Astrocyte (in vitro differentiated cells and primary cell): ENCODE results near the gene VWA1. TPM values are rescaled to one million over a fixed set of nuclear protein-coding genes. Genes with fewer than 3 reads are reported as not detected.
"Not testable (repeated sequence)": the region's sequence is repeated elsewhere in the genome, so short reads cannot be mapped to it uniquely, and the experiment has no call there.

Experiments used
- DNase-seq: peaks from one replicate; pipeline ENCODE4 v3.0.0-alpha.2; 2010; ENCODE audit warnings: low read depth
- FAIRE-seq: peaks from 2 replicates; lab custom pipeline; 2011; peaks lifted over from hg19 to GRCh38; lab: Jason Lieb, UNC
- H2AFZ ChIP-seq: 2 replicates; pipeline ENCODE4 v1.6.0; 2012; ENCODE audit warnings: low read depth, low read length, inconsistent platforms
- H3K27ac ChIP-seq: 2 replicates; pipeline ENCODE4 v1.5.1; 2011; ENCODE audit warnings: low read depth, low read length, inconsistent platforms
- H3K27me3 ChIP-seq: 2 replicates; pipeline ENCODE4 v1.6.0; 2011; ENCODE audit warnings: low read length, inconsistent platforms; ENCODE audit not compliant: insufficient read depth
- H3K36me3 ChIP-seq: 2 replicates; pipeline ENCODE4 v1.5.1; 2011; ENCODE audit warnings: low read length, inconsistent platforms; ENCODE audit not compliant: insufficient read depth
- H3K4me1 ChIP-seq: 2 replicates; pipeline ENCODE4 v1.5.1; 2011; ENCODE audit warnings: low read length, inconsistent platforms; ENCODE audit not compliant: insufficient read depth
- H3K4me2 ChIP-seq: 2 replicates; pipeline ENCODE4 v1.6.0; 2012; ENCODE audit warnings: low read length, inconsistent platforms
- H3K4me3 ChIP-seq: 2 replicates; pipeline ENCODE4 v1.5.1; 2011; ENCODE audit warnings: low read depth, mild to moderate bottlenecking, low read length, inconsistent platforms; ENCODE audit not compliant: insufficient read depth
- H3K79me2 ChIP-seq: 2 replicates; pipeline ENCODE4 v1.6.0; 2012; ENCODE audit warnings: mild to moderate bottlenecking, low read length, inconsistent platforms; ENCODE audit not compliant: insufficient read depth
- H3K9ac ChIP-seq: 2 replicates; pipeline ENCODE4 v1.6.0; 2012; ENCODE audit warnings: mild to moderate bottlenecking, low read length, inconsistent platforms
- H3K9me3 ChIP-seq: 2 replicates; pipeline ENCODE4 v1.5.1; 2012; ENCODE audit warnings: low read depth, mild to moderate bottlenecking, low read length, inconsistent platforms; ENCODE audit not compliant: insufficient read depth
- H4K20me1 ChIP-seq: 2 replicates; pipeline ENCODE4 v1.6.0; 2012; ENCODE audit warnings: low read length, inconsistent platforms; ENCODE audit not compliant: insufficient read depth
- H3K27ac Mint-ChIP-seq: one replicate; pipeline ENCODE4 v1.8.0; 2021; ENCODE audit warnings: mild to moderate bottlenecking, mixed read lengths; ENCODE audit not compliant: unreplicated experiment
- H3K27me3 Mint-ChIP-seq: one replicate; pipeline ENCODE4 v1.8.0; 2021; ENCODE audit warnings: low read depth, mixed read lengths; ENCODE audit not compliant: unreplicated experiment
- H3K36me3 Mint-ChIP-seq: one replicate; pipeline ENCODE4 v1.8.0; 2021; ENCODE audit warnings: low read depth, mixed read lengths; ENCODE audit not compliant: unreplicated experiment
- H3K4me1 Mint-ChIP-seq: one replicate; pipeline ENCODE4 v1.8.0; 2021; ENCODE audit warnings: low read depth, mixed read lengths; ENCODE audit not compliant: unreplicated experiment
- H3K4me3 Mint-ChIP-seq: one replicate; pipeline ENCODE4 v1.8.0; 2021; ENCODE audit warnings: mild to moderate bottlenecking, moderate library complexity, mixed read lengths; ENCODE audit not compliant: unreplicated experiment
- H3K9me3 Mint-ChIP-seq: one replicate; pipeline ENCODE4 v1.8.0; 2021; ENCODE audit warnings: mild to moderate bottlenecking, mixed read lengths; ENCODE audit not compliant: unreplicated experiment
- EZH2 ChIP-seq: IDR thresholded peaks from 2 replicates; pipeline ENCODE4 v1.6.1; 2012; ENCODE audit warnings: mild to moderate bottlenecking, low read length, inconsistent platforms; ENCODE audit not compliant: insufficient read depth
- total RNA-seq: library from RNA; stranded (reverse); gene quantifications from 2 replicates; pipeline ENCODE4 v1.2.1, GENCODE V29; 2021
- TF ChIP-seq, protein P1 (sequence below): IDR thresholded peaks from 2 replicates; pipeline ENCODE4 v1.5.1; 2011; ENCODE audit warnings: low read depth, mild to moderate bottlenecking, inconsistent platforms, low read length, moderate library complexity; ENCODE audit not compliant: insufficient read depth

Gene VWA1
- total RNA-seq, 1 donor from 2014 or later: 60.4 TPM

DNA sequence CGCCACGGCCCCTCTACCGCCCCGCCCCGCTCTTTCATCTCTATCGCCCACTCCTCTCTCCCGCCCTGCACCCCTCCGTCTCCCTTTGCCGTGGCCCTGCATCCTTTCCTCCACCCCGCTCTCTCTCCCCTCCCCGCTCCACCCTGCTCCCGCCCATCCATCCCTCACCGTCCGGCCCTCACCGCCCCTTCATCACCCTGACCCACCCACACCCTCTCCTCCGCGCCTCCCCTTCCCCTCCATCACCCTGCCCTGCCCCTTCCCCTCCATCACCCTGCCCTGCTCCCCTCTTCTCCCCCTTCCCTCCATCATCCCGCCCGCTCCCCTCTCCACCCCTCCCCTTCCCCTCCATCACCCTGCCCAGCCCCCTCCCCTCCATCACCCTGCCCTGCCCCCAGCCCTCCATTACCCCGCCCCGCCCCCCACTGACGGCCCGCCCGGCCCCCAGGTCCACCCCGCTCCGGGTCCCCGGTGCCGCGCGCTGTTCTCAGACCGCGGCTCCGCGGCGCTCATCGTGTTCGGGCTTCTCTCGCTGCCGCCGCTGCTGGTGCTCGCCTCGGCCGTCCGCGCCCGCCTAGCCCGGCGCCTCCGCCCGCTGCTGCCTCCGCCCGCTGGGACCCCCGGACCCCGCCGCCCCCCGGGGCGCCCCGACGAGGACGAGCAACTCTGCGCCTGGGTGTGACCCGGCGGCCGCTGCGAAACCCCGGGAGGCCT lies 8.2 kb upstream of the VWA1 start:
- H3K27ac ChIP-seq: no peak overlapping the region
- peak overlapping the region; percentile 10 for H3K4me3 ChIP-seq
- H3K9ac ChIP-seq: no peak overlapping the region
- H3K9me3 ChIP-seq: no peaks in the 10 kb centered on the region
- H4K20me1 ChIP-seq: no peaks in the 10 kb centered on the region
- H3K79me2 ChIP-seq: no peaks in the 10 kb centered on the region
- Mint-ChIP-seq H3K36me3 (no peaks in the 10 kb centered on the region), H3K9me3 (no peaks in the 10 kb centered on the region), H3K4me1 (peaks cover 22% of the 10 kb centered on the region), H3K27me3 (peaks cover 2% of the 10 kb centered on the region), H3K27ac (no peak overlapping the region), H3K4me3 (no peak overlapping the region)
- FAIRE-seq: no peak
- no peak for DNase-seq
- no peaks in the 10 kb centered on the region for H3K36me3 ChIP-seq
- no peak overlapping the region for H2AFZ ChIP-seq
- H3K4me2 ChIP-seq: peak overlapping the region; percentile 75
- H3K4me1 ChIP-seq: peaks cover 18% of the 10 kb centered on the region
- no peaks in the 10 kb centered on the region for H3K27me3 ChIP-seq
- TF ChIP-seq, protein P1, sequence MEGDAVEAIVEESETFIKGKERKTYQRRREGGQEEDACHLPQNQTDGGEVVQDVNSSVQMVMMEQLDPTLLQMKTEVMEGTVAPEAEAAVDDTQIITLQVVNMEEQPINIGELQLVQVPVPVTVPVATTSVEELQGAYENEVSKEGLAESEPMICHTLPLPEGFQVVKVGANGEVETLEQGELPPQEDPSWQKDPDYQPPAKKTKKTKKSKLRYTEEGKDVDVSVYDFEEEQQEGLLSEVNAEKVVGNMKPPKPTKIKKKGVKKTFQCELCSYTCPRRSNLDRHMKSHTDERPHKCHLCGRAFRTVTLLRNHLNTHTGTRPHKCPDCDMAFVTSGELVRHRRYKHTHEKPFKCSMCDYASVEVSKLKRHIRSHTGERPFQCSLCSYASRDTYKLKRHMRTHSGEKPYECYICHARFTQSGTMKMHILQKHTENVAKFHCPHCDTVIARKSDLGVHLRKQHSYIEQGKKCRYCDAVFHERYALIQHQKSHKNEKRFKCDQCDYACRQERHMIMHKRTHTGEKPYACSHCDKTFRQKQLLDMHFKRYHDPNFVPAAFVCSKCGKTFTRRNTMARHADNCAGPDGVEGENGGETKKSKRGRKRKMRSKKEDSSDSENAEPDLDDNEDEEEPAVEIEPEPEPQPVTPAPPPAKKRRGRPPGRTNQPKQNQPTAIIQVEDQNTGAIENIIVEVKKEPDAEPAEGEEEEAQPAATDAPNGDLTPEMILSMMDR: no peak
- no peak for TF ChIP-seq EZH2

DNA sequence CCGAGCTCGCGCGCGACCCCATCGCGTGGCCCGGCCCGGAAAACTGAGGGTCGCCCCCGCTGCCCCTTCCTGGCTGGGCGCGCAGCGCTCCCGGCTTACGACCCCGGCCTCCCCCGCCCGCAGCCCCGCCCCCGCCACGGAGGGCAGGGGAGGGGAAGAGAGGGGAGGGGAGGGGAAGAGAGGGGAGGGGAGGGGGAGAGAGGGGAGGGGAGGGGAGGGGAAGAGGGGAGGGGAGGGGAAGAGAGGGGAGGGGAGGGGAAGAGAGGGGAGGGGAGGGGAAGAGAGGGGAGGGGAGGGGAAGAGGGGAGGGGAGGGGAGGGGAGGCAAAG lies 7.7 kb upstream of the VWA1 start:
- DNase-seq (no peak), FAIRE-seq (no peak)
- Histone ChIP-seq H4K20me1 (no peaks in the 10 kb centered on the region), H3K4me2 (peak overlapping the region; percentile 75), H3K36me3 (no peaks in the 10 kb centered on the region), H3K27me3 (no peaks in the 10 kb centered on the region), H3K9ac (no peak overlapping the region), H3K79me2 (no peaks in the 10 kb centered on the region), H3K4me3 (peak overlapping the region; percentile 10), H3K27ac (no peak overlapping the region), H3K4me1 (peaks cover 13% of the 10 kb centered on the region), H3K9me3 (no peaks in the 10 kb centered on the region), H2AFZ (no peak overlapping the region)
- H3K4me3 Mint-ChIP-seq: no peak overlapping the region
- no peak overlapping the region for H3K27ac Mint-ChIP-seq
- no peaks in the 10 kb centered on the region for H3K9me3 Mint-ChIP-seq
- no peaks in the 10 kb centered on the region for H3K36me3 Mint-ChIP-seq
- TF ChIP-seq, protein P1: no peak
- no peak for TF ChIP-seq EZH2
- peaks cover 19% of the 10 kb centered on the region for H3K4me1 Mint-ChIP-seq
- H3K27me3 Mint-ChIP-seq: peaks cover 2% of the 10 kb centered on the region

DNA sequence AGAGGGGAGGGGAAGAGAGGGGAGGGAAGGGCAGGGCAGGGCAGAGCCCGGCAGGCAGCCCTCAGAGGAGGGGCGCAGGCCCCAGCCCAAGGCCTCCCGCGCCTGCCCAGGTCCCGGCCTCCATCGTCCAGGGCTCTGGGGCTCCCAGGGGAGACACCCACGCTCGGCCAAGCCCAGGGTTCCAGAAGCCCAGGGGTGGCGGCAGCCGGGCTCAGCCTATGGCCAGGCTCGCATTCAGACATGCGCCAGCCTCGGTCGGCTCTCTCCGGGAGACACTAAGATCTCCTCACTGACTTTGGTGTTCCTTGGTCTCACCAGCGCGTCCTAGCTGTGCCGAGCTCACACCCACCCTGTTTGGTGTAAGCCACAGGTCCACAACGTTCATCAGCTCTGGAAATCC lies 7.3 kb upstream of the VWA1 start:
- H3K9me3 Mint-ChIP-seq: no peaks in the 10 kb centered on the region

DNA sequence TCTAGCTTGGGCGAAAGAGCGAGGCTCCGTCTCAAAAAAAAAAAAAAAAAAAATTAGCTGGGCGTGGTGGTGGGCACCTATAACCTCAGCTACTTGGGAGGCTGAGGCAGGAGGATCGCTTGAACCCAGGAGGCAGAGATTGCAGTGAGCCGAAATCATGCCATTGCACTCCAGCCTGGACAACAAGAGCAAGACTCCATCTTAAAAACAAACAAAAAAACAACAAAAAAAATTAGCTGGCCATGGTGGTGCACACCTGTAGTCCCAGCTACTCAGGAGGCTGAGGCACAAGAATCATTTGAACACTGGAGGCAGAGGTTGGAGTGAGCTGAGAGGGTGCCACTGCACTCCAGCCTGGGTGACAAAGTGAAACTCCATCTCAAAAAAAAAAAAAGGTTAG lies 6.5 kb upstream of the VWA1 start:
- Mint-ChIP-seq H3K27ac (peak overlapping the region; percentile 62), H3K4me3 (peak overlapping the region; percentile 40), H3K4me1 (peaks cover 15% of the 10 kb centered on the region)
- H3K9ac ChIP-seq, H3K9me3 ChIP-seq, H3K27ac ChIP-seq, DNase-seq, H3K27me3 Mint-ChIP-seq, H3K9me3 Mint-ChIP-seq, H3K79me2 ChIP-seq, FAIRE-seq, H2AFZ ChIP-seq, H3K4me3 ChIP-seq, H3K27me3 ChIP-seq, H3K36me3 ChIP-seq, H3K4me2 ChIP-seq, H4K20me1 ChIP-seq, H3K36me3 Mint-ChIP-seq: not testable (repeated sequence)
- H3K4me1 ChIP-seq: peaks cover 16% of the 10 kb centered on the region

More for the DNA sequence above, 7.3 kb upstream of the VWA1 start:
- Histone ChIP-seq H3K36me3 (no peaks in the 10 kb centered on the region), H3K9ac (no peak overlapping the region), H3K9me3 (no peaks in the 10 kb centered on the region), H3K4me1 (peaks cover 9% of the 10 kb centered on the region), H3K4me3 (no peak overlapping the region), H4K20me1 (no peaks in the 10 kb centered on the region), H3K79me2 (no peaks in the 10 kb centered on the region), H3K27me3 (no peaks in the 10 kb centered on the region), H3K27ac (no peak overlapping the region), H3K4me2 (no peak overlapping the region), H2AFZ (no peak overlapping the region)
- FAIRE-seq: no peak
- Mint-ChIP-seq H3K4me3 (peak overlapping the region; percentile 72), H3K36me3 (no peaks in the 10 kb centered on the region), H3K27me3 (peaks cover 2% of the 10 kb centered on the region), H3K4me1 (peaks cover 16% of the 10 kb centered on the region), H3K27ac (no peak overlapping the region)
- DNase-seq: no peak
- TF ChIP-seq, protein P1: no peak
- TF ChIP-seq EZH2: no peak
